Gastrocnemius medialis (tissue), 4 donors: ENCODE measurements around the gene SPECC1L. TPM values are rescaled to one million over a fixed set of nuclear protein-coding genes. Genes with fewer than 3 reads are reported as not detected.

Experiments
- ATAC-seq, 2 donors: fragments of 150-250 bp; one replicate each; pipeline ENCODE4 v1.9.1; 2016
- DNase-seq, 2 donors: peaks; one replicate each; pipeline ENCODE4 v3.0.0-alpha.2; 2019
- H3K27ac ChIP-seq, 4 donors: fragments of 200-600 bp; sonication (generic); 1 replicate in 1 of 4; 2 replicates in 3 of 4; pipeline ENCODE4 v1.5.1; 2016 to 2018; ENCODE audit warnings: mild to moderate bottlenecking in 2 of 4, moderate library complexity in 1 of 4
- H3K27me3 ChIP-seq, 3 donors: fragments of 200-600 bp; sonication (generic) in 2 of 3; 1 replicate in 1 of 3; 2 replicates in 2 of 3; pipeline versions ENCODE4 v1.5.1 to v1.6.0; 2016 to 2019; ENCODE audit warnings: mild to moderate bottlenecking in 1 of 3, moderate library complexity in 1 of 3
- H3K36me3 ChIP-seq, 2 donors: fragments of 200-600 bp; sonication (generic) in 1 of 2; one replicate each; pipeline ENCODE4 v1.5.1; 2017 to 2018
- H3K4me1 ChIP-seq, 2 donors: fragments of 200-600 bp; sonication (generic) in 1 of 2; one replicate each; pipeline ENCODE4 v1.5.1; 2016 to 2017; ENCODE audit warnings: mild to moderate bottlenecking in 2 of 2
- H3K4me3 ChIP-seq, 4 donors: fragments of 200-600 bp; sonication (generic) in 3 of 4; 1 replicate in 1 of 4; 2 replicates in 3 of 4; pipeline ENCODE4 v1.5.1; 2016 to 2019; ENCODE audit warnings: mild to moderate bottlenecking in 2 of 4
- H3K9me3 ChIP-seq, 3 donors: fragments of 200-600 bp; sonication (generic) in 2 of 3; 1 replicate in 1 of 3; 2 replicates in 2 of 3; pipeline ENCODE4 v1.5.1; 2016 to 2019
- POLR2A ChIP-seq, 2 donors: fragments of 450-650 bp; IDR thresholded peaks; one replicate each; pipeline ENCODE4 v1.6.1; 2017; ENCODE audit warnings: antibody characterized with exemption in 2 of 2, mild to moderate bottlenecking in 2 of 2, moderate library complexity in 2 of 2
- in situ Hi-C, 4 donors: fragments of 200-750 bp; cut with MboI; loops; one replicate each; pipeline versions ENCODE4 v1.15.0 to v1.8.0; 2017; ENCODE audit warnings: low sequenced_read_pairs in 4 of 4
- intact Hi-C: fragments of 100-400 bp; cut with DNase I; formaldehyde crosslinking; loops from one replicate; pipeline ENCODE4 v1.15.1; 2023; ENCODE audit warnings: low total_unique reads
- total RNA-seq, 4 donors: library from RNA; depleted of rRNA; stranded (reverse); fragments of >200 nt; gene quantifications; one replicate each; pipeline versions ENCODE4 v1.1.0 to v1.2.3, GENCODE V29; 2016
- TF ChIP-seq, protein P1 (sequence below), 5 experiments: fragments of 450-650 bp in 3 of 5; fragments of 200-600 bp in 2 of 5; sonication (generic) in 2 of 5; IDR thresholded peaks in 4 of 5; conservative IDR thresholded peaks in 1 of 5; 1 replicate in 4 of 5; 2 replicates in 1 of 5; pipeline ENCODE4 v1.5.1; 2016 to 2019; ENCODE audit warnings: antibody characterized with exemption in 5 of 5, mild to moderate bottlenecking in 3 of 5, moderate library complexity in 3 of 5

SPECC1L gene
- total RNA-seq, 4 donors from 2014 or later, result 16.2 to 19.9 (median 18.7) TPM

DNA sequence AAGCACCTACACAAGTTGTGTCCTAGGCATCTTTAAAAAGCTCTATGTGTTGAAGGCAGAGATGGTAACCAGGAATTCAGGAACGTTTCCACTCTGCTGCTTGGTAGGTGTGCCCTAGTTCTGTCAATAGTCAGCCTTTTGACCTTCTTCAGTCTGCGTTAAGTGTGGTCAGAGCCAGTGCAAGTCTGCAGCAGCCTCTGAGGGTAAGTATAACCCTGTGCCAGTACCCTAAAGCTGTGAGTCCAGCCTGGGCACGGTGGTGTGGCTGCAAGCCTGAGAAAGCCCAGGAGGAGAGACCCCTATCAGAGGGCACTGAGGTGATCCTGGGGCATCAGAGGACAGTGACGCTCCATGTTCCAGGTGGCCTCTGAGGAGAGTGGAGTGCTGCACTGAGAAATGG is 80.0 kb downstream of the SPECC1L start:
- peaks cover 0 to 3% of the 10 kb centered on the region in 2 donors for H3K4me1 ChIP-seq
- DNase-seq (no peak), ATAC-seq (no peak)
- TF ChIP-seq POLR2A (IDR thresholded peaks at IDR 0.05), result no peak
- TF ChIP-seq, protein P1, sequence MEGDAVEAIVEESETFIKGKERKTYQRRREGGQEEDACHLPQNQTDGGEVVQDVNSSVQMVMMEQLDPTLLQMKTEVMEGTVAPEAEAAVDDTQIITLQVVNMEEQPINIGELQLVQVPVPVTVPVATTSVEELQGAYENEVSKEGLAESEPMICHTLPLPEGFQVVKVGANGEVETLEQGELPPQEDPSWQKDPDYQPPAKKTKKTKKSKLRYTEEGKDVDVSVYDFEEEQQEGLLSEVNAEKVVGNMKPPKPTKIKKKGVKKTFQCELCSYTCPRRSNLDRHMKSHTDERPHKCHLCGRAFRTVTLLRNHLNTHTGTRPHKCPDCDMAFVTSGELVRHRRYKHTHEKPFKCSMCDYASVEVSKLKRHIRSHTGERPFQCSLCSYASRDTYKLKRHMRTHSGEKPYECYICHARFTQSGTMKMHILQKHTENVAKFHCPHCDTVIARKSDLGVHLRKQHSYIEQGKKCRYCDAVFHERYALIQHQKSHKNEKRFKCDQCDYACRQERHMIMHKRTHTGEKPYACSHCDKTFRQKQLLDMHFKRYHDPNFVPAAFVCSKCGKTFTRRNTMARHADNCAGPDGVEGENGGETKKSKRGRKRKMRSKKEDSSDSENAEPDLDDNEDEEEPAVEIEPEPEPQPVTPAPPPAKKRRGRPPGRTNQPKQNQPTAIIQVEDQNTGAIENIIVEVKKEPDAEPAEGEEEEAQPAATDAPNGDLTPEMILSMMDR (IDR thresholded peaks at IDR 0.05 in 4 of 5, conservative IDR thresholded peaks at IDR 0.05 in 1 of 5), result no peak
- H3K27me3 ChIP-seq, result no peaks in the 10 kb centered on the region
- H3K4me3 ChIP-seq, result no peak overlapping the region
- in situ Hi-C loops, result no loop called here
- intact Hi-C loops, result no loop called here
- H3K9me3 ChIP-seq, result no peaks in the 10 kb centered on the region
- peaks cover 0 to 49% of the 10 kb centered on the region in 2 donors for H3K36me3 ChIP-seq
- no peak overlapping the region for H3K27ac ChIP-seq

DNA sequence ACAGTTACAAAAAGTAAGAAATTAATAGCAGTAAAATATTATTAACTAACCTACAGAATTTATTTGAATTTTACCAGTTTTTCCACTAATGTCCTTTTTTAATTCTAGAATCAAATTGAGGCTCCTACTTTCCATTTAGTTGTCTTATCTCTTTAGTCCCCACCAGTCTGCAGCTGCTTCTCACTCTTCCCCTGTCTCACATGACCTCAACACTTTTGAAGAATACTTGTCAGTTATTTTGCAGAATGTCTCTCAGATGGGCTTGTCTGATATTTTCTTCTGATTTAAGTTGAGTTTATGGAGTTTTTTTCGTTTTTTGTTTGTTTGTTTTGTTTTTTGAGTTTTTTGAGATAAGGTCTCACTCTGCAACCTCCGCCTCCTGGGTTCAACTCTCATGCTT is 82.5 kb downstream of the SPECC1L start:
- H3K27ac ChIP-seq, result no peak overlapping the region

DNA sequence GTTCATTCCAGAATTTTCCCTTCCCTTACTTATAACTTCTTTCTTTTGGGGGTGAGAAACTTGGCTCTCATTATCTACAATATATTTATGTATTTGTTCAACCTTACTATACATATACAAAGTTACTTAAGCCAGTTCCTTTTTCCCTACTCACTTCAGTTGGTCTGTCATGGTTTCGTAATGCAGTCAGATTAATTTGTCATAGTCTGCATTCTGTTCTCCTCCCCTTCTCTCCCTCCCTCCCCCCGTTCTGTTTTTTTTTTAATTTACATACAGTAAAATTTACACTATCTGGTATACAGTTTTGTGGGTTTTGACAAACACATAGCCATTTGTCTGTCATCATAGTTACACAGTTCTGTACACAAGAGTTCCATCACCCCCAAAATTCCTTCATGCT is 84.9 kb downstream of the SPECC1L start:
- Histone ChIP-seq H3K4me1 (peaks cover 0 to 3% of the 10 kb centered on the region in 2 donors), H3K4me3 (no peak overlapping the region), H3K27ac (no peak overlapping the region), H3K27me3 (no peaks in the 10 kb centered on the region), H3K36me3 (peaks cover 0 to 11% of the 10 kb centered on the region in 2 donors), H3K9me3 (no peaks in the 10 kb centered on the region)
- intact Hi-C loops (no loop called here), in situ Hi-C loops (no loop called here)
- ATAC-seq (no peak), DNase-seq (no peak)
- no peak for TF ChIP-seq POLR2A (IDR thresholded peaks at IDR 0.05)
- TF ChIP-seq, protein P1 (IDR thresholded peaks at IDR 0.05 in 4 of 5, conservative IDR thresholded peaks at IDR 0.05 in 1 of 5), result no peak

More for the DNA sequence above, 82.5 kb downstream of the SPECC1L start:
- Histone ChIP-seq H3K4me1 (peaks cover 0 to 3% of the 10 kb centered on the region in 2 donors), H3K36me3 (peaks cover 0 to 34% of the 10 kb centered on the region in 2 donors), H3K9me3 (no peaks in the 10 kb centered on the region), H3K27me3 (no peaks in the 10 kb centered on the region), H3K4me3 (no peak overlapping the region)
- TF ChIP-seq POLR2A (IDR thresholded peaks at IDR 0.05), result no peak
- TF ChIP-seq, protein P1 (IDR thresholded peaks at IDR 0.05 in 4 of 5, conservative IDR thresholded peaks at IDR 0.05 in 1 of 5), result no peak
- in situ Hi-C loops, result no loop called here
- no peak for ATAC-seq
- DNase-seq, result no peak
- intact Hi-C loops, result no loop called here

DNA sequence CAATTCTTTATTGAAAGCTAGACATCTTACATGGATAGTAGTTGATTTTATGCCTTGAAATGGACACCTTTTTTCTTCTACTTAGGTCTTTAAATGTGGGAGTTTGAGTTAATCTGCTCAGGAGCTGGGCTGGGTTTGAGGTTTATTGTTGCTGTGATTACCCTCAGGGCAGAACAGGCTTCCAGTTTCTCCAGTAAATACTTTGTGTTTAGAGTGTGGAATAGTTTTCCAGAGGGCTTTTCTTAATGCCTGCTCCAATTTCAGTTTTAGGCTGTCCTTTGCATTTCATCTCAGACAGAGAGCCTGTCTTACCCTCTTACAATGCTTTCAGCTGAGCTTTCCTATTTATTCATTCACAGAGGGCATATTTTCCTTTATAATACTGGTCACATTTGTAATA is 86.9 kb downstream of the SPECC1L start:
- Histone ChIP-seq H3K27ac (no peak overlapping the region), H3K4me1 (peaks cover 0 to 3% of the 10 kb centered on the region in 2 donors)

More for the DNA sequence above, 86.9 kb downstream of the SPECC1L start:
- Histone ChIP-seq H3K4me3 (no peak overlapping the region), H3K9me3 (no peaks in the 10 kb centered on the region), H3K36me3 (peaks cover 0 to 10% of the 10 kb centered on the region in 2 donors), H3K27me3 (no peaks in the 10 kb centered on the region)
- intact Hi-C loops, result no loop called here
- TF ChIP-seq, protein P1 (IDR thresholded peaks at IDR 0.05 in 4 of 5, conservative IDR thresholded peaks at IDR 0.05 in 1 of 5), result no peak
- no peak for TF ChIP-seq POLR2A (IDR thresholded peaks at IDR 0.05)
- in situ Hi-C loops, result no loop called here
- no peak for ATAC-seq
- no peak for DNase-seq
